Measurements from ENCODE around the gene DUSP28.

Gene DUSP28

GRCh38 chr2:240596080-240596460, 35.9 kb downstream of the DUSP28 start:
- Histone ChIP-seq H3K4me3 (ENCODE audit: control insufficient read depth in 1 of 7, extremely low read depth in 1 of 7, insufficient read depth in 4 of 7, low read depth in 2 of 7, low read length in 6 of 7) (no peak overlapping the region), H3K4me1 (ENCODE audit: control extremely low read depth in 1 of 4, control insufficient read depth in 4 of 4, insufficient read depth in 4 of 4, low read length in 3 of 4) (no peaks in the 10 kb centered on the region), H3K27me3 (replicated peaks in 2 of 5; ENCODE audit: control insufficient read depth in 4 of 5, insufficient read depth in 5 of 5, low read length in 4 of 5) (no peaks in the 10 kb centered on the region), H3K36me3 (ENCODE audit: control insufficient read depth in 4 of 4, insufficient read depth in 4 of 4, low read length in 3 of 4) (peaks cover 6 to 59% (median 28%) of the 10 kb centered on the region in 4 experiments), H3K9me3 (ENCODE audit: control extremely low read depth in 1 of 5, control insufficient read depth in 4 of 5, insufficient read depth in 2 of 5, low read depth in 1 of 5, low read length in 4 of 5) (no peaks in the 10 kb centered on the region), H3K27ac (ENCODE audit: insufficient read depth in 1 of 2, low read depth in 1 of 2, low read length in 2 of 2, poor library complexity in 1 of 2, severe bottlenecking in 2 of 2) (no peak overlapping the region)
- CTCF ChIA-PET, result interaction anchor here (1.4 kb wide), 1 partner anchor 20 kb away, joined by 3 read pairs; no protein-coding TSS in a partner anchor
- no peak for DNase-seq
- POLR2A ChIA-PET, result no interaction called here
- WGBS (ENCODE audit: insufficient coverage), result 97% methylated on average over 17 of the region's 17 CpGs

- DNase-seq, result no peak
- 95% methylated on average over 16 of the region's 23 CpGs for WGBS (ENCODE audit: insufficient coverage)
- Histone ChIP-seq H3K27ac (ENCODE audit: insufficient read depth in 1 of 2, low read depth in 1 of 2, low read length in 2 of 2, poor library complexity in 1 of 2, severe bottlenecking in 2 of 2) (no peak overlapping the region), H3K4me1 (ENCODE audit: control extremely low read depth in 1 of 4, control insufficient read depth in 4 of 4, insufficient read depth in 4 of 4, low read length in 3 of 4) (no peaks in the 10 kb centered on the region), H3K9me3 (ENCODE audit: control extremely low read depth in 1 of 5, control insufficient read depth in 4 of 5, insufficient read depth in 2 of 5, low read depth in 1 of 5, low read length in 4 of 5) (no peaks in the 10 kb centered on the region), H3K4me3 (ENCODE audit: control insufficient read depth in 1 of 7, extremely low read depth in 1 of 7, insufficient read depth in 4 of 7, low read depth in 2 of 7, low read length in 6 of 7) (no peak overlapping the region), H3K27me3 (replicated peaks in 2 of 5; ENCODE audit: control insufficient read depth in 4 of 5, insufficient read depth in 5 of 5, low read length in 4 of 5) (no peaks in the 10 kb centered on the region), H3K36me3 (ENCODE audit: control insufficient read depth in 4 of 4, insufficient read depth in 4 of 4, low read length in 3 of 4) (peaks cover 6 to 58% (median 26%) of the 10 kb centered on the region in 4 experiments)
- POLR2A ChIA-PET, result no interaction called here
- CTCF ChIA-PET, result interaction anchor here (1.4 kb wide), 1 partner anchor 20 kb away, joined by 3 read pairs; no protein-coding TSS in a partner anchor
Observed at GRCh38 chr2:240596491-240596931, 36.4 kb downstream of the DUSP28 start.

GRCh38 chr2:240597054-240597418, 36.9 kb downstream of the DUSP28 start:
- no peaks in the 10 kb centered on the region for H3K27me3 ChIP-seq (replicated peaks in 2 of 5; ENCODE audit: control insufficient read depth in 4 of 5, insufficient read depth in 5 of 5, low read length in 4 of 5)
- H3K27ac ChIP-seq (ENCODE audit: insufficient read depth in 1 of 2, low read depth in 1 of 2, low read length in 2 of 2, poor library complexity in 1 of 2, severe bottlenecking in 2 of 2), result no peak overlapping the region
- H3K4me3 ChIP-seq (ENCODE audit: control insufficient read depth in 1 of 7, extremely low read depth in 1 of 7, insufficient read depth in 4 of 7, low read depth in 2 of 7, low read length in 6 of 7), result no peak overlapping the region
- 95% methylated on average over 7 of the region's 10 CpGs for WGBS (ENCODE audit: insufficient coverage)
- H3K4me1 ChIP-seq (ENCODE audit: control extremely low read depth in 1 of 4, control insufficient read depth in 4 of 4, insufficient read depth in 4 of 4, low read length in 3 of 4), result no peaks in the 10 kb centered on the region
- H3K9me3 ChIP-seq (ENCODE audit: control extremely low read depth in 1 of 5, control insufficient read depth in 4 of 5, insufficient read depth in 2 of 5, low read depth in 1 of 5, low read length in 4 of 5), result no peaks in the 10 kb centered on the region
- CTCF ChIA-PET, result no interaction called here
- no peak for DNase-seq
- POLR2A ChIA-PET, result no interaction called here
- peaks cover 6 to 57% (median 21%) of the 10 kb centered on the region in 4 experiments for H3K36me3 ChIP-seq (ENCODE audit: control insufficient read depth in 4 of 4, insufficient read depth in 4 of 4, low read length in 3 of 4)

GRCh38 chr2:240597419-240598181, 37.4 kb downstream of the DUSP28 start:
- no peak for DNase-seq
- Histone ChIP-seq H3K27me3 (replicated peaks in 2 of 5; ENCODE audit: control insufficient read depth in 4 of 5, insufficient read depth in 5 of 5, low read length in 4 of 5) (no peaks in the 10 kb centered on the region), H3K36me3 (ENCODE audit: control insufficient read depth in 4 of 4, insufficient read depth in 4 of 4, low read length in 3 of 4) (peaks cover 6 to 56% (median 19%) of the 10 kb centered on the region in 4 experiments), H3K4me3 (ENCODE audit: control insufficient read depth in 1 of 7, extremely low read depth in 1 of 7, insufficient read depth in 4 of 7, low read depth in 2 of 7, low read length in 6 of 7) (no peak overlapping the region), H3K9me3 (ENCODE audit: control extremely low read depth in 1 of 5, control insufficient read depth in 4 of 5, insufficient read depth in 2 of 5, low read depth in 1 of 5, low read length in 4 of 5) (no peaks in the 10 kb centered on the region), H3K4me1 (ENCODE audit: control extremely low read depth in 1 of 4, control insufficient read depth in 4 of 4, insufficient read depth in 4 of 4, low read length in 3 of 4) (no peaks in the 10 kb centered on the region), H3K27ac (ENCODE audit: insufficient read depth in 1 of 2, low read depth in 1 of 2, low read length in 2 of 2, poor library complexity in 1 of 2, severe bottlenecking in 2 of 2) (no peak overlapping the region)
- WGBS (ENCODE audit: insufficient coverage), result 93% methylated on average over 22 of the region's 22 CpGs
- ChIA-PET CTCF (no interaction called here), POLR2A (no interaction called here)

GRCh38 chr2:240598311-240598911, 38.3 kb downstream of the DUSP28 start:
- no peaks in the 10 kb centered on the region for H3K4me1 ChIP-seq (ENCODE audit: control extremely low read depth in 1 of 4, control insufficient read depth in 4 of 4, insufficient read depth in 4 of 4, low read length in 3 of 4)
- DNase-seq, result no peak
- WGBS (ENCODE audit: insufficient coverage), result 98% methylated on average over 11 of the region's 17 CpGs
- POLR2A ChIA-PET, result no interaction called here
- no peak overlapping the region for H3K27ac ChIP-seq (ENCODE audit: insufficient read depth in 1 of 2, low read depth in 1 of 2, low read length in 2 of 2, poor library complexity in 1 of 2, severe bottlenecking in 2 of 2)
- peaks cover 6 to 49% (median 16%) of the 10 kb centered on the region in 4 experiments for H3K36me3 ChIP-seq (ENCODE audit: control insufficient read depth in 4 of 4, insufficient read depth in 4 of 4, low read length in 3 of 4)
- CTCF ChIA-PET, result no interaction called here
- no peaks in the 10 kb centered on the region for H3K27me3 ChIP-seq (replicated peaks in 2 of 5; ENCODE audit: control insufficient read depth in 4 of 5, insufficient read depth in 5 of 5, low read length in 4 of 5)
- H3K4me3 ChIP-seq (ENCODE audit: control insufficient read depth in 1 of 7, extremely low read depth in 1 of 7, insufficient read depth in 4 of 7, low read depth in 2 of 7, low read length in 6 of 7), result no peak overlapping the region
- no peaks in the 10 kb centered on the region for H3K9me3 ChIP-seq (ENCODE audit: control extremely low read depth in 1 of 5, control insufficient read depth in 4 of 5, insufficient read depth in 2 of 5, low read depth in 1 of 5, low read length in 4 of 5)

GRCh38 chr2:240599141-240599583, 39.0 kb downstream of the DUSP28 start:
- DNase-seq, result no peak
- Histone ChIP-seq H3K36me3 (ENCODE audit: control insufficient read depth in 4 of 4, insufficient read depth in 4 of 4, low read length in 3 of 4) (peaks cover 6 to 46% (median 11%) of the 10 kb centered on the region in 4 experiments), H3K4me1 (ENCODE audit: control extremely low read depth in 1 of 4, control insufficient read depth in 4 of 4, insufficient read depth in 4 of 4, low read length in 3 of 4) (no peaks in the 10 kb centered on the region), H3K27me3 (replicated peaks in 2 of 5; ENCODE audit: control insufficient read depth in 4 of 5, insufficient read depth in 5 of 5, low read length in 4 of 5) (no peaks in the 10 kb centered on the region), H3K9me3 (ENCODE audit: control extremely low read depth in 1 of 5, control insufficient read depth in 4 of 5, insufficient read depth in 2 of 5, low read depth in 1 of 5, low read length in 4 of 5) (no peaks in the 10 kb centered on the region), H3K4me3 (ENCODE audit: control insufficient read depth in 1 of 7, extremely low read depth in 1 of 7, insufficient read depth in 4 of 7, low read depth in 2 of 7, low read length in 6 of 7) (no peak overlapping the region), H3K27ac (ENCODE audit: insufficient read depth in 1 of 2, low read depth in 1 of 2, low read length in 2 of 2, poor library complexity in 1 of 2, severe bottlenecking in 2 of 2) (no peak overlapping the region)
- ChIA-PET CTCF (interaction anchor here (1.2 kb wide), 1 partner anchor 12 kb away, joined by 3 read pairs; the partner anchor contains the start of gene CAPN10), POLR2A (no interaction called here)
- WGBS (ENCODE audit: insufficient coverage), result 97% methylated on average over 11 of the region's 11 CpGs

- H3K9me3 ChIP-seq (ENCODE audit: control extremely low read depth in 1 of 5, control insufficient read depth in 4 of 5, insufficient read depth in 2 of 5, low read depth in 1 of 5, low read length in 4 of 5), result no peaks in the 10 kb centered on the region
- H3K27ac ChIP-seq (ENCODE audit: insufficient read depth in 1 of 2, low read depth in 1 of 2, low read length in 2 of 2, poor library complexity in 1 of 2, severe bottlenecking in 2 of 2), result no peak overlapping the region
- H3K4me3 ChIP-seq (ENCODE audit: control insufficient read depth in 1 of 7, extremely low read depth in 1 of 7, insufficient read depth in 4 of 7, low read depth in 2 of 7, low read length in 6 of 7), result no peak overlapping the region
- H3K36me3 ChIP-seq (ENCODE audit: control insufficient read depth in 4 of 4, insufficient read depth in 4 of 4, low read length in 3 of 4), result peaks cover 6 to 42% (median 11%) of the 10 kb centered on the region in 4 experiments
- H3K27me3 ChIP-seq (replicated peaks in 2 of 5; ENCODE audit: control insufficient read depth in 4 of 5, insufficient read depth in 5 of 5, low read length in 4 of 5), result no peaks in the 10 kb centered on the region
- CTCF ChIA-PET, result interaction anchor here (1.2 kb wide), 1 partner anchor 14 kb away, joined by 3 read pairs; the partner anchor contains the start of gene CAPN10
- H3K4me1 ChIP-seq (ENCODE audit: control extremely low read depth in 1 of 4, control insufficient read depth in 4 of 4, insufficient read depth in 4 of 4, low read length in 3 of 4), result no peaks in the 10 kb centered on the region
- no peak for DNase-seq
- WGBS (ENCODE audit: insufficient coverage), result 93% methylated on average over 13 of the region's 16 CpGs
- POLR2A ChIA-PET, result no interaction called here
Observed at GRCh38 chr2:240600451-240600961, 40.3 kb downstream of the DUSP28 start.

Data from common myeloid progenitor, CD34-positive (primary cell).